Measurements from ENCODE around the gene SOSTDC1.

Gene SOSTDC1

DNA sequence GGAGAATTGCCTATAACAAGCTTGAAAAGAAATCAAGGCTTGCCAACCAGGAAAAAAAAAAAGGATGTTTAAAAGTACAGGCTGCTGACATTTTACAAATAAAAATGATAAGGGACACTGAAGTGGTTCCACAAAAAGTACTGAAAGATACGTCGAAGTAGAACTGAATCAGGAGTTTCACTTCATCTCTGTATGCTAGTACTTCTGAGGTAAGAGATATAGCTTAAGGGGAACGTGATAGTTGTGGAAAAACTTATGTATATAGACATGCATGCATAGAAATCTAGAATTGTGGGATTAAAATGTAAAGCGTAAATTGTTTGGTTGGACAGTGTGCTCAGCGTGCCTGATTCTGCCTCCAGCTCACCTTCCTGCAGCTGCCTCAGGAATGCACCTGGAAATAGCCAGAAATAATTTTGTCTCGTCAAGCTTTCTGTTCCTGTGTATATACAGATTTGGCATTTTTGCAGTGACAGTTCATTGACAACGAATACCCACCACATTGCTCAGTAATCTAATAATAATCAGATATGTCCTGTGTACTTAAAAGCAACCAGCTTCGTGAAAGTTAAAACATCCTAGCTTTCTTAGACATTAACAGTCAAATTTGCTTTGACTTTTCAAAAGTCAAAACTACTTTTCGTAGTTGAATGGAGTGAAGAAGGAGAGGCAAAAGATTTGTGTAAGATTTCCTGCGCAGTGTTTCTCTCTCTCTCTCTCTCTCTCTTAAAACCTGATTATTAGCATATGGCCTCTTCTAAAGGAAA is 1.4 kb downstream of the SOSTDC1 start:
- no peak for TF ChIP-seq GLIS3 (CRISPR knock-in tag; IDR thresholded peaks at IDR 0.05)
- TF ChIP-seq ZNF8 (CRISPR knock-in tag; IDR thresholded peaks at IDR 0.05) = no peak
- TF ChIP-seq ZNF70 (CRISPR knock-in tag; IDR thresholded peaks at IDR 0.05) = no peak
- no peak for TF ChIP-seq ESRRG (CRISPR knock-in tag; IDR thresholded peaks at IDR 0.05)
- TF ChIP-seq BACH2 (CRISPR knock-in tag; IDR thresholded peaks at IDR 0.05; ENCODE audit: borderline replicate concordance) = no peak
- TF ChIP-seq TCF4 (CRISPR knock-in tag; IDR thresholded peaks at IDR 0.05; ENCODE audit: borderline replicate concordance) = no peak
- no peak for TF ChIP-seq POU6F1 (CRISPR knock-in tag; IDR thresholded peaks at IDR 0.05; ENCODE audit: borderline replicate concordance, low read depth)
- TF ChIP-seq SNAI2 (CRISPR knock-in tag; IDR thresholded peaks at IDR 0.05) = no peak
- no peak for TF ChIP-seq RARB (CRISPR knock-in tag; IDR thresholded peaks at IDR 0.05)
- TF ChIP-seq, protein P1, sequence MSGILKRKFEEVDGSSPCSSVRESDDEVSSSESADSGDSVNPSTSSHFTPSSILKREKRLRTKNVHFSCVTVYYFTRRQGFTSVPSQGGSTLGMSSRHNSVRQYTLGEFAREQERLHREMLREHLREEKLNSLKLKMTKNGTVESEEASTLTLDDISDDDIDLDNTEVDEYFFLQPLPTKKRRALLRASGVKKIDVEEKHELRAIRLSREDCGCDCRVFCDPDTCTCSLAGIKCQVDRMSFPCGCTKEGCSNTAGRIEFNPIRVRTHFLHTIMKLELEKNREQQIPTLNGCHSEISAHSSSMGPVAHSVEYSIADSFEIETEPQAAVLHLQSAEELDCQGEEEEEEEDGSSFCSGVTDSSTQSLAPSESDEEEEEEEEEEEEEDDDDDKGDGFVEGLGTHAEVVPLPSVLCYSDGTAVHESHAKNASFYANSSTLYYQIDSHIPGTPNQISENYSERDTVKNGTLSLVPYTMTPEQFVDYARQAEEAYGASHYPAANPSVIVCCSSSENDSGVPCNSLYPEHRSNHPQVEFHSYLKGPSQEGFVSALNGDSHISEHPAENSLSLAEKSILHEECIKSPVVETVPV (CRISPR knock-in tag; IDR thresholded peaks at IDR 0.05) = no peak
- no peak for TF ChIP-seq ISL1 (CRISPR knock-in tag; IDR thresholded peaks at IDR 0.05)
- TF ChIP-seq ZFP30 (CRISPR knock-in tag; IDR thresholded peaks at IDR 0.05) = no peak
- no peak for ATAC-seq

DNA sequence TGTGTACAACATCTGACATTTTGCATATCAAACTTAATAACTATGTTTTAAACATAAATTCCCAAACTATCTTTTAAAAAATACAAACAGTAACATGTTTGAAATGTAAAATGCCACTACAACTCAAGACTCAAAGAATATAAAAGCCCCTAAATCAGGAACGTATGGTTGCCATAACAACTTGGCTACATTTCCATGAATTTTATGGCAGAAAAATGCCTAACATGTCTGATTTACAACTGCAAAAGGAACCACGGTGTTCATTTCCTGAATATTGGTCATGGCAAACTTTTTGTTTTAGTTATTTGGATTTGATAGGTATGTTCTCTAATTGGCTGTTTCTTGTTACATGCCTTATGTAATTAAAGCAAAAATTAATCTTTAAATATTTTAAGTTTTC is 2.0 kb downstream of the SOSTDC1 start:
- ATAC-seq = no peak
- TF ChIP-seq TSHZ2 (CRISPR knock-in tag; IDR thresholded peaks at IDR 0.05) (no peak), ZNF70 (CRISPR knock-in tag; IDR thresholded peaks at IDR 0.05) (no peak), ISL1 (CRISPR knock-in tag; IDR thresholded peaks at IDR 0.05) (no peak), POU6F1 (CRISPR knock-in tag; IDR thresholded peaks at IDR 0.05; ENCODE audit: borderline replicate concordance, low read depth) (no peak), PATZ1 (CRISPR knock-in tag; IDR thresholded peaks at IDR 0.05; ENCODE audit: borderline replicate concordance) (no peak), BACH2 (CRISPR knock-in tag; IDR thresholded peaks at IDR 0.05; ENCODE audit: borderline replicate concordance) (no peak), RARB (CRISPR knock-in tag; IDR thresholded peaks at IDR 0.05) (no peak), ARNTL (CRISPR knock-in tag; IDR thresholded peaks at IDR 0.05; ENCODE audit: borderline replicate concordance, low read depth) (no peak)
- TF ChIP-seq, protein P1 (CRISPR knock-in tag; IDR thresholded peaks at IDR 0.05) = no peak

DNA sequence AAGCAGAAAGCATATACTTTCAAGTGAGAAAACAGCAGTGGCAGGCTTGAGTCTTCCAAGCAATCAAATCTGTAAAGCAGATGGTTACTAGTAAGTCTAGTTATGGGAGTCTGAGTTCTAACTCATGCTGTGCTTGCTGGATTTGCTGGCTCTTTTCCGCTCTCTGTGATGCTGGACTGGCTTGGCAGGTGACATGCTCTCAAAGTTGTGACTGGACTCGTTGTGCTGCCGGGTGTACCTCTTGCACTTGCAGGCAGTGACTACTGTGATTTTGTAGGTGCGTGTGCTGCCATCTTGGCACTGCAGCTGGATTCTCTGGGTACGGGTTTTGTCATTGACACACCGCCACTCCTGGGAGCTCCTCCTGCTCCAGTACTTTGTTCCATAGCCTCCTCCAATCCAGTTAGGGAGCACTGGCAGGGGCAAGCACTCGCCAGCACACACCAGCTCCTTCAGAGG is 3.1 kb downstream of the SOSTDC1 start:
- ATAC-seq = no peak
- TF ChIP-seq ISL1 (CRISPR knock-in tag; IDR thresholded peaks at IDR 0.05) (no peak), ZC3H10 (CRISPR knock-in tag; IDR thresholded peaks at IDR 0.05) (no peak), ZNF8 (CRISPR knock-in tag; IDR thresholded peaks at IDR 0.05) (no peak), TOX (CRISPR knock-in tag; IDR thresholded peaks at IDR 0.05; ENCODE audit: borderline replicate concordance) (no peak), ZFP30 (CRISPR knock-in tag; IDR thresholded peaks at IDR 0.05) (no peak), PPARA (CRISPR knock-in tag; IDR thresholded peaks at IDR 0.05; ENCODE audit: borderline replicate concordance) (no peak), CSDC2 (CRISPR knock-in tag; IDR thresholded peaks at IDR 0.05) (no peak), POU6F1 (CRISPR knock-in tag; IDR thresholded peaks at IDR 0.05; ENCODE audit: borderline replicate concordance, low read depth) (no peak), ESRRG (CRISPR knock-in tag; IDR thresholded peaks at IDR 0.05) (no peak), ZNF70 (CRISPR knock-in tag; IDR thresholded peaks at IDR 0.05) (no peak), ZNF565 (CRISPR knock-in tag; conservative IDR thresholded peaks at IDR 0.05; ENCODE audit: low read depth) (no peak), OSR1 (CRISPR knock-in tag; IDR thresholded peaks at IDR 0.05) (no peak)
- TF ChIP-seq, protein P1 (CRISPR knock-in tag; IDR thresholded peaks at IDR 0.05) = no peak
